Panc1 (cell line): ENCODE results near the gene TACR1. TPM values are rescaled to one million over a fixed set of nuclear protein-coding genes. Genes with fewer than 3 reads are reported as not detected.

Experiments
- ATAC-seq: fragments of 200-7000 bp; cut with Tn5 transposase; 2 replicates; pipeline ENCODE4 v1.9.1; 2020; ENCODE audit warnings: mild to moderate bottlenecking, moderate library complexity
- BruUV-seq: library from RNA; stranded (reverse); fragments of 400-500 nt; replicated peaks from 2 replicates; lab custom pipeline; 2021; lab: Mats Ljungman, UMichigan
- CTCF ChIA-PET: fragments of 300-600 bp; sonication (Branson Sonifier 250); formaldehyde crosslinking; loops from one replicate; lab custom pipeline; 2022; ENCODE audit warnings: antibody characterized with exemption; lab: Charles Lee
- POLR2A ChIA-PET: fragments of 300-600 bp; sonication (Branson Sonifier 250); formaldehyde crosslinking; loops from one replicate; lab custom pipeline; 2022; ENCODE audit warnings: antibody characterized with exemption; lab: Charles Lee
- DNase-seq: peaks from one replicate; pipeline ENCODE4 v3.0.0-alpha.2; 2010; ENCODE audit warnings: low read depth, low spot score
- H3K27ac ChIP-seq: 2 replicates; pipeline ENCODE4 v1.5.1; 2011; ENCODE audit warnings: mild to moderate bottlenecking, low read length, inconsistent platforms
- H3K27me3 ChIP-seq: fragments of 200-500 bp; sonication (Bioruptor generic); 2 replicates; pipeline ENCODE4 v1.6.0; 2014; ENCODE audit warnings: low read length, inconsistent platforms; ENCODE audit not compliant: control insufficient read depth, insufficient read depth
- H3K36me3 ChIP-seq: fragments of 200-500 bp; sonication (Bioruptor generic); 2 replicates; pipeline ENCODE4 v1.5.1; 2014; ENCODE audit warnings: inconsistent platforms, mild to moderate bottlenecking, low read length, moderate library complexity; ENCODE audit not compliant: control insufficient read depth, insufficient read depth
- H3K4me1 ChIP-seq: 2 replicates; pipeline ENCODE4 v1.5.1; 2011; ENCODE audit warnings: inconsistent platforms, mild to moderate bottlenecking, low read length, moderate library complexity; ENCODE audit not compliant: control insufficient read depth, insufficient read depth
- H3K4me3 ChIP-seq, 2 experiments: 2 replicates each; pipeline ENCODE4 v1.5.1; 2011 to 2012; ENCODE audit warnings: low read depth in 2 of 2, low read length in 2 of 2, mild to moderate bottlenecking in 2 of 2, inconsistent platforms in 1 of 2, moderate library complexity in 1 of 2
- H3K9me3 ChIP-seq: fragments of 200-500 bp; sonication (Bioruptor generic); 2 replicates; pipeline ENCODE4 v1.5.1; 2014; ENCODE audit warnings: low read depth, mild to moderate bottlenecking, inconsistent platforms, low read length, moderate library complexity; ENCODE audit not compliant: control insufficient read depth, insufficient read depth
- POLR2AphosphoS5 ChIP-seq: IDR thresholded peaks from 2 replicates; pipeline ENCODE4 v1.6.1; 2012; ENCODE audit warnings: mild to moderate bottlenecking, low read depth, low read length, moderate library complexity
- SIN3A ChIP-seq: IDR thresholded peaks from 2 replicates; pipeline ENCODE4 v1.6.1; 2012; ENCODE audit warnings: low read depth, mild to moderate bottlenecking, low read length, moderate library complexity, borderline replicate concordance; ENCODE audit not compliant: insufficient read depth
- TCF7L2 ChIP-seq: IDR thresholded peaks from 2 replicates; pipeline ENCODE4 v1.6.1; 2011; ENCODE audit warnings: mild to moderate bottlenecking, low read depth, low read length, inconsistent platforms
- in situ Hi-C: cut with HindIII; loops from 2 replicates; pipeline ENCODE4 v1.10.0; 2016; ENCODE audit warnings: low sequenced_read_pairs, low pct_unique_long_range_greater_than_20kb
- intact Hi-C: fragments of 100-400 bp; cut with micrococcal nuclease; formaldehyde crosslinking; loops from one replicate; pipeline ENCODE4 v1.10.0; 2022; ENCODE audit not compliant: unreplicated experiment
- microRNA-seq: library from miRNA; unstranded; fragments of <30 nt; microRNA quantifications from one replicate; pipeline ENCODE4 v1.1.0, GENCODE V29; 2020; ENCODE audit not compliant: unreplicated experiment
- total RNA-seq: library from RNA; stranded (reverse); gene quantifications from one replicate; pipeline ENCODE4 v1.2.1, GENCODE V29; 2021; ENCODE audit not compliant: unreplicated experiment
- TF ChIP-seq, protein P1 (sequence below), 2 experiments: IDR thresholded peaks; 2 replicates each; pipeline ENCODE4 v1.6.1; 2011 to 2012; ENCODE audit warnings: low read depth in 2 of 2, control low read depth in 1 of 2, low read length in 1 of 2, mild to moderate bottlenecking in 1 of 2, moderate library complexity in 1 of 2; ENCODE audit not compliant: insufficient read depth in 1 of 2
- TF ChIP-seq, protein P2 (sequence below): fragments of 450-650 bp; IDR thresholded peaks from 2 replicates; pipeline ENCODE4 v1.5.1; 2017; ENCODE audit warnings: mild to moderate bottlenecking

The TACR1 gene
- total RNA-seq, 1 experiment from 2014 or later, result not detected

DNA sequence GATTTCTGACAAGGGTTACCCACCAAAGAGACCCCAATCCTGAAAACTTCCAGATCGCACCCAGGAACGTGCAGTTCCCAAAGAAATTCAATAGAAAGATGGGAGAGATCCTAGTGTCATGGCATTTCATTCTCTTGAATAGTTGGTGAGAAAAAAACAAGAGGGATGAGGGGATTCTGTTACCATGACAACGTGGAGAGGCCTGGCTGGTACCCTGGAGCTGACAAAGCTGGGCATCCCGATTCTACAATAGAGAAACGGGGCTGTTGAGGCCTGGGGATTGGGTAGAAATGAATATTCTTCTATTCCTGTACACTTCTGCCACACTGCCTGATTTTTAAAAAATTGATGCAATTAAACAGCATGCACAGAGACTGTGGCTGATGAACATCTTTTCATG is 199.9 kb downstream of the TACR1 start:
- intact Hi-C loops, result no loop called here
- CTCF ChIA-PET, result no interaction called here
- in situ Hi-C loops, result no loop called here
- no peak overlapping the region for H3K27ac ChIP-seq
- DNase-seq, result no peak
- no peak for ATAC-seq
- H3K36me3 ChIP-seq, result no peaks in the 10 kb centered on the region
- TF ChIP-seq, protein P1, sequence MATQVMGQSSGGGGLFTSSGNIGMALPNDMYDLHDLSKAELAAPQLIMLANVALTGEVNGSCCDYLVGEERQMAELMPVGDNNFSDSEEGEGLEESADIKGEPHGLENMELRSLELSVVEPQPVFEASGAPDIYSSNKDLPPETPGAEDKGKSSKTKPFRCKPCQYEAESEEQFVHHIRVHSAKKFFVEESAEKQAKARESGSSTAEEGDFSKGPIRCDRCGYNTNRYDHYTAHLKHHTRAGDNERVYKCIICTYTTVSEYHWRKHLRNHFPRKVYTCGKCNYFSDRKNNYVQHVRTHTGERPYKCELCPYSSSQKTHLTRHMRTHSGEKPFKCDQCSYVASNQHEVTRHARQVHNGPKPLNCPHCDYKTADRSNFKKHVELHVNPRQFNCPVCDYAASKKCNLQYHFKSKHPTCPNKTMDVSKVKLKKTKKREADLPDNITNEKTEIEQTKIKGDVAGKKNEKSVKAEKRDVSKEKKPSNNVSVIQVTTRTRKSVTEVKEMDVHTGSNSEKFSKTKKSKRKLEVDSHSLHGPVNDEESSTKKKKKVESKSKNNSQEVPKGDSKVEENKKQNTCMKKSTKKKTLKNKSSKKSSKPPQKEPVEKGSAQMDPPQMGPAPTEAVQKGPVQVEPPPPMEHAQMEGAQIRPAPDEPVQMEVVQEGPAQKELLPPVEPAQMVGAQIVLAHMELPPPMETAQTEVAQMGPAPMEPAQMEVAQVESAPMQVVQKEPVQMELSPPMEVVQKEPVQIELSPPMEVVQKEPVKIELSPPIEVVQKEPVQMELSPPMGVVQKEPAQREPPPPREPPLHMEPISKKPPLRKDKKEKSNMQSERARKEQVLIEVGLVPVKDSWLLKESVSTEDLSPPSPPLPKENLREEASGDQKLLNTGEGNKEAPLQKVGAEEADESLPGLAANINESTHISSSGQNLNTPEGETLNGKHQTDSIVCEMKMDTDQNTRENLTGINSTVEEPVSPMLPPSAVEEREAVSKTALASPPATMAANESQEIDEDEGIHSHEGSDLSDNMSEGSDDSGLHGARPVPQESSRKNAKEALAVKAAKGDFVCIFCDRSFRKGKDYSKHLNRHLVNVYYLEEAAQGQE (IDR thresholded peaks at IDR 0.05; ENCODE audit: insufficient read depth in 1 of 2, low read depth in 2 of 2, low read length in 1 of 2), result no peak
- no peak for TF ChIP-seq TCF7L2
- no peak for TF ChIP-seq POLR2AphosphoS5
- TF ChIP-seq SIN3A, result no peak
- TF ChIP-seq, protein P2, sequence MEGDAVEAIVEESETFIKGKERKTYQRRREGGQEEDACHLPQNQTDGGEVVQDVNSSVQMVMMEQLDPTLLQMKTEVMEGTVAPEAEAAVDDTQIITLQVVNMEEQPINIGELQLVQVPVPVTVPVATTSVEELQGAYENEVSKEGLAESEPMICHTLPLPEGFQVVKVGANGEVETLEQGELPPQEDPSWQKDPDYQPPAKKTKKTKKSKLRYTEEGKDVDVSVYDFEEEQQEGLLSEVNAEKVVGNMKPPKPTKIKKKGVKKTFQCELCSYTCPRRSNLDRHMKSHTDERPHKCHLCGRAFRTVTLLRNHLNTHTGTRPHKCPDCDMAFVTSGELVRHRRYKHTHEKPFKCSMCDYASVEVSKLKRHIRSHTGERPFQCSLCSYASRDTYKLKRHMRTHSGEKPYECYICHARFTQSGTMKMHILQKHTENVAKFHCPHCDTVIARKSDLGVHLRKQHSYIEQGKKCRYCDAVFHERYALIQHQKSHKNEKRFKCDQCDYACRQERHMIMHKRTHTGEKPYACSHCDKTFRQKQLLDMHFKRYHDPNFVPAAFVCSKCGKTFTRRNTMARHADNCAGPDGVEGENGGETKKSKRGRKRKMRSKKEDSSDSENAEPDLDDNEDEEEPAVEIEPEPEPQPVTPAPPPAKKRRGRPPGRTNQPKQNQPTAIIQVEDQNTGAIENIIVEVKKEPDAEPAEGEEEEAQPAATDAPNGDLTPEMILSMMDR, result no peak
- H3K27me3 ChIP-seq, result no peaks in the 10 kb centered on the region
- H3K4me3 ChIP-seq, result no peak overlapping the region
- H3K4me1 ChIP-seq, result no peaks in the 10 kb centered on the region
- POLR2A ChIA-PET, result no interaction called here
- no peaks in the 10 kb centered on the region for H3K9me3 ChIP-seq
- BruUV-seq, result no TSS peak

Small RNA genes within 50 kb of the gene (microRNA-seq; reads per million reads assigned to microRNA genes)
- gene MIR5000, result 2.5 reads per million

Other genes starting within 250 kb of the TACR1 start
- gene POLE4, start 240.9 kb downstream of the TACR1 start, total RNA-seq, result 103 TPM